Body of pancreas (tissue), 4 donors: Measurements from ENCODE around the gene RABGAP1. TPM values are rescaled to one million over a fixed set of nuclear protein-coding genes. Genes with fewer than 3 reads are reported as not detected.

Experiments used
- ATAC-seq: fragments of 150-250 bp; one replicate; pipeline ENCODE4 v1.9.1; 2016
- DNase-seq, 4 donors: peaks; one replicate each; pipeline ENCODE4 v3.0.0-alpha.2; 2019
- H3K27ac ChIP-seq, 4 donors: fragments of 200-600 bp; sonication (generic); 1 replicate in 3 of 4; 2 replicates in 1 of 4; pipeline versions ENCODE4 v1.5.1 to v1.6.1; 2016 to 2019; ENCODE audit warnings: mild to moderate bottlenecking in 1 of 4, mixed read lengths in 1 of 4, moderate library complexity in 1 of 4
- H3K27me3 ChIP-seq, 2 donors: fragments of 200-600 bp; sonication (generic); one replicate each; pipeline ENCODE4 v1.6.0; 2016; ENCODE audit warnings: mild to moderate bottlenecking in 1 of 2
- H3K36me3 ChIP-seq, 2 donors: fragments of 200-600 bp; sonication (generic); replicated peaks in 1 of 2; 2 replicates each; pipeline ENCODE4 v1.5.1; 2016; ENCODE audit warnings: low read depth in 2 of 2; ENCODE audit not compliant: insufficient read depth in 1 of 2
- H3K4me1 ChIP-seq: fragments of 200-600 bp; sonication (generic); one replicate; pipeline ENCODE4 v1.6.0; 2016
- H3K4me3 ChIP-seq, 2 donors: fragments of 200-600 bp; sonication (generic); 1 replicate in 1 of 2; 2 replicates in 1 of 2; pipeline ENCODE4 v1.5.1; 2016 to 2019
- H3K9me3 ChIP-seq, 3 donors: fragments of 200-600 bp; sonication (generic); 1 replicate in 2 of 3; 2 replicates in 1 of 3; pipeline ENCODE4 v1.5.1; 2016
- CTCF ChIP-seq, 7 experiments: fragments of 450-650 bp in 4 of 7; fragments of 200-600 bp in 3 of 7; sonication (generic) in 3 of 7; IDR thresholded peaks; one replicate each; pipeline ENCODE4 v1.5.1; 2016 to 2019; ENCODE audit warnings: antibody characterized with exemption in 7 of 7
- POLR2A ChIP-seq, 3 donors: fragments of 450-650 bp; IDR thresholded peaks; one replicate each; pipeline ENCODE4 v1.6.1; 2016; ENCODE audit warnings: antibody characterized with exemption in 3 of 3, mild to moderate bottlenecking in 2 of 3
- WGBS, 2 donors: methylation state at CpG; one replicate each; pipeline ENCODE4 v1.1.5; 2017; 5-methylcytosine and 5-hydroxymethylcytosine counted together
- intact Hi-C: fragments of 100-400 bp; cut with DNase I; formaldehyde crosslinking; loops from one replicate; pipeline ENCODE4 v1.15.1; 2023
- total RNA-seq, 2 donors: library from RNA; depleted of rRNA; stranded (reverse); fragments of >200 nt; gene quantifications; one replicate each; pipeline ENCODE4 v1.1.0, GENCODE V29; 2016

Gene RABGAP1
- total RNA-seq, 2 donors from 2014 or later = 31.1 to 33.6 TPM

GRCh38 chr9:123059472-123060220 is 118.8 kb downstream of the RABGAP1 start:
- intact Hi-C loops = no loop called here
- WGBS, 2 donors = 96 to 97% methylated on average over 9 of the region's 9 CpGs
- Histone ChIP-seq H3K4me3 (no peak overlapping the region), H3K36me3 (no peaks in the 10 kb centered on the region), H3K27me3 (no peaks in the 10 kb centered on the region), H3K27ac (no peak overlapping the region), H3K9me3 (no peaks in the 10 kb centered on the region), H3K4me1 (no peaks in the 10 kb centered on the region)
- no peak for ATAC-seq
- TF ChIP-seq POLR2A (IDR thresholded peaks at IDR 0.05) (no peak), CTCF (IDR thresholded peaks at IDR 0.05) (no peak)
- DNase-seq = no peak

GRCh38 chr9:123061216-123061615 is 120.4 kb downstream of the RABGAP1 start:
- intact Hi-C loops = no loop called here
- H3K9me3 ChIP-seq = no peaks in the 10 kb centered on the region
- peaks cover 0 to 5% of the 10 kb centered on the region in 2 donors for H3K36me3 ChIP-seq
- DNase-seq = no peak
- no peak overlapping the region for H3K4me3 ChIP-seq
- no peak for TF ChIP-seq CTCF (IDR thresholded peaks at IDR 0.05)
- no peak for ATAC-seq
- no peak overlapping the region for H3K27ac ChIP-seq
- H3K27me3 ChIP-seq = no peaks in the 10 kb centered on the region
- no peaks in the 10 kb centered on the region for H3K4me1 ChIP-seq
- WGBS, 2 donors = 94% methylated on average over 7 of the region's 7 CpGs

GRCh38 chr9:123062351-123063176 is 121.7 kb downstream of the RABGAP1 start:
- intact Hi-C loops = no loop called here
- DNase-seq (no peak), ATAC-seq (no peak)
- 85 to 92% methylated on average over 7 of the region's 7 CpGs for WGBS, 2 donors
- no peak overlapping the region for H3K27ac ChIP-seq
- no peak overlapping the region for H3K4me3 ChIP-seq
- no peak for TF ChIP-seq CTCF (IDR thresholded peaks at IDR 0.05)
- TF ChIP-seq POLR2A (IDR thresholded peaks at IDR 0.05) = no peak
- peaks cover 0 to 9% of the 10 kb centered on the region in 2 donors for H3K36me3 ChIP-seq
- H3K4me1 ChIP-seq = no peaks in the 10 kb centered on the region
- no peaks in the 10 kb centered on the region for H3K9me3 ChIP-seq
- H3K27me3 ChIP-seq = no peaks in the 10 kb centered on the region

GRCh38 chr9:123063177-123063598 is 122.4 kb downstream of the RABGAP1 start:
- H3K27ac ChIP-seq = no peak overlapping the region
- TF ChIP-seq POLR2A (IDR thresholded peaks at IDR 0.05) = no peak
- 69 to 74% methylated on average over 2 of the region's 2 CpGs for WGBS, 2 donors

GRCh38 chr9:123063896-123064295 is 123.1 kb downstream of the RABGAP1 start:
- intact Hi-C loops = no loop called here
- H3K27ac ChIP-seq = no peak overlapping the region

More at GRCh38 chr9:123063177-123063598, 122.4 kb downstream of the RABGAP1 start:
- peaks cover 0 to 9% of the 10 kb centered on the region in 2 donors for H3K36me3 ChIP-seq
- H3K27me3 ChIP-seq = no peaks in the 10 kb centered on the region
- ATAC-seq = no peak
- intact Hi-C loops = no loop called here
- no peaks in the 10 kb centered on the region for H3K9me3 ChIP-seq
- no peak for DNase-seq
- no peak overlapping the region for H3K4me3 ChIP-seq
- no peaks in the 10 kb centered on the region for H3K4me1 ChIP-seq

More at GRCh38 chr9:123063896-123064295, 123.1 kb downstream of the RABGAP1 start:
- TF ChIP-seq CTCF (IDR thresholded peaks at IDR 0.05) (no peak), POLR2A (IDR thresholded peaks at IDR 0.05) (no peak)
- DNase-seq (no peak), ATAC-seq (no peak)
- Histone ChIP-seq H3K27me3 (no peaks in the 10 kb centered on the region), H3K4me3 (no peak overlapping the region), H3K36me3 (peaks cover 0 to 9% of the 10 kb centered on the region in 2 donors), H3K4me1 (no peaks in the 10 kb centered on the region), H3K9me3 (no peaks in the 10 kb centered on the region)
- WGBS, 2 donors = 95% methylated on average over 11 of the region's 11 CpGs
